NCI-H1694 (cell line): ENCODE results near the gene OR10V1.

Experiments
- DNase-seq: peaks from one replicate; lab custom pipeline; 2025; lab: John Stamatoyannopoulos, UW

The OR10V1 gene

DNA sequence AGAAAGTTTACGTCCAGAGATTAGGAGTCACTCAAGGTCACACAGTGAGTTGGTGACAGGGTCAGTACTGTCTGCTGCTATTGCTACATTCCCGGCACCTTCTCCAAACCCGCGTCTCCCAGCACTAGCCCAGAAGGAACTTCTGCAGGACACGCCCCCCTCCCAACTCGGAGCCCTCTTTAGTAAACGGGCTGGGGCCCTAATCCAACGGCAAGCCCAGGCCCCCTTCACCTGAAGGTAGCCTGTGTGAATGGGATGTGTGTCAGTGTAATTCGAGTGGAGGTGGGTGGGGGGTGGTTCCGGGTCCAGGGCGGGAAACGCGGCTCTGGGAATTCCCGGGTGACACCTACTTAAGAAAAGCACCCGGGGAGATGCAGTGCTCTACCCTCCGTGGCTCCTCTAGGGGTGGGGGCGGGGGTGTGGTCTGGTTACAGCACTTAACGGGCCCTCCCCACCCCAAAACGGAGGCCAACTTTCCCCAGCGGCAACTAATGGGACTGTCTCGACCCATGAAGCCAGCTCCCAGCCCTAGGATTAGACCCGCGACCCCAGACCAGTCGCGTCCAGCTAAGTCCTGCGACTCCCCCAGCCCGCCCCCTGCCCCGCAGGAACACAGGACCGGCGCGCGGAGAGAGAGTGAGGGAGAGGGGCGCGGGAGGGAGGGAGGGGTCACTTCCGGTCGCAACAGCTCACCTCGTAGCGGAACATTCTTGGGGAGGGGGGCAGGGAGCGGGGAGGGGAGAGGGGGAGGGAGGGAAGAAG, 45.3 kb downstream of the OR10V1 start:
- no peak for DNase-seq

DNA sequence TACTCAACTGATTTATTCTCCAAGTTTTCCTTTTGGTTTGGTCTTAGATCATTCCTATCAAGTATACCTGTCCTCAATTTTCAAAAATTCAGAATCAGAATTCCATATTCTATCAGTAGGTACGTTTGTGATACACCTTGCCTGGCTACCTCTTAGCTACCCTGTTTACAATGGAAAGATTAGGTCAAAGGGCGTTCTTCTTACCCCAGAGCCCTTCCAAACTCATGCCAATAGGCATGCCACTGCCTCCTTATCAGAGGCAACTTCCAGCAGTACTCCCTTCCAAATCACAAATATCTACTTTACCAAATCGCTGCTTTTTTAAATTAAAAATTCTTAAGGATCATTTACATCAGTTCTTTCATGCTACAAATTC, 45.8 kb downstream of the OR10V1 start:
- DNase-seq = no peak

DNA sequence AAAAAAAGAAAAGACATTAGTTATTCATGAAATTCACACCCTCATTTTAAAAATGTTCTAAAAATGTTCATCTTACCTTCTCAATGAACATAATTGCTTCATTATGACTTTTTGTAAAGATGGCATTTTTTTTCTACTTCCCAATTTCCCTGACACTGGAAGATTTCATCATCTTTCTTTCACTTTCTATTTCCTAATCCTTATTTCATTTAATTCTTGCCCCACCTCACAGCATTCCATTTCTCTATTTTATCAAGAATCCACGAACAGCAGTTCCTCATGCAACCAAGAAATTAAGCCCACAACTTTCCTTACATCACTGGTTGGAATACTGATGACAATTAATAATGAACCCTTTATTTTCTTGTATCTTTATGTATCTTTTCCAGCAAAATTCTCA, 46.7 kb downstream of the OR10V1 start:
- no peak for DNase-seq
